Measurements from ENCODE around the gene MYO16. TPM values are rescaled to one million over a fixed set of nuclear protein-coding genes. Genes with fewer than 3 reads are reported as not detected.

MYO16 gene
- total RNA-seq, 4 donors from 2014 or later = 0.54 to 3.8 (median 1.5) TPM

GRCh38 chr13:108755083-108755482, 125.7 kb downstream of the MYO16 start:
- Histone ChIP-seq H3K27me3 (no peaks in the 10 kb centered on the region), H3K36me3 (no peaks in the 10 kb centered on the region), H3K9me3 (no peaks in the 10 kb centered on the region), H3K4me3 (no peak overlapping the region), H3K27ac (no peak overlapping the region), H3K4me1 (no peaks in the 10 kb centered on the region)
- no peak for TF ChIP-seq POLR2AphosphoS5 (IDR thresholded peaks at IDR 0.05)
- TF ChIP-seq POLR2A (IDR thresholded peaks at IDR 0.05) = no peak
- no peak for TF ChIP-seq CTCF (IDR thresholded peaks at IDR 0.05)
- TF ChIP-seq EP300 (IDR thresholded peaks at IDR 0.05) = no peak
- no peak for ATAC-seq

- H3K9me3 ChIP-seq = no peaks in the 10 kb centered on the region
- no peak for ATAC-seq
Observed at GRCh38 chr13:108760129-108760528, 130.7 kb downstream of the MYO16 start.

GRCh38 chr13:108760541-108760940, 131.1 kb downstream of the MYO16 start:
- ATAC-seq = no peak
- H3K27ac ChIP-seq = no peak overlapping the region
- WGBS, 2 donors (ENCODE audit: low coverage in 1 of 2) = 59 to 68% methylated on average over 3 of the region's 3 CpGs
- H3K36me3 ChIP-seq = no peaks in the 10 kb centered on the region
- no peaks in the 10 kb centered on the region for H3K4me1 ChIP-seq
- no peaks in the 10 kb centered on the region for H3K27me3 ChIP-seq
- H3K4me3 ChIP-seq = no peak overlapping the region
- H3K9me3 ChIP-seq = no peaks in the 10 kb centered on the region
- no peak for TF ChIP-seq EP300 (IDR thresholded peaks at IDR 0.05)
- TF ChIP-seq POLR2AphosphoS5 (IDR thresholded peaks at IDR 0.05) = no peak
- TF ChIP-seq CTCF (IDR thresholded peaks at IDR 0.05) = no peak
- no peak for TF ChIP-seq POLR2A (IDR thresholded peaks at IDR 0.05)

More at GRCh38 chr13:108760129-108760528, 130.7 kb downstream of the MYO16 start:
- TF ChIP-seq EP300 (IDR thresholded peaks at IDR 0.05) (no peak), POLR2AphosphoS5 (IDR thresholded peaks at IDR 0.05) (no peak), POLR2A (IDR thresholded peaks at IDR 0.05) (no peak), CTCF (IDR thresholded peaks at IDR 0.05) (no peak)
- WGBS, 2 donors (ENCODE audit: low coverage in 1 of 2) = 94 to 100% methylated on average over 1 of the region's 1 CpG
- H3K36me3 ChIP-seq = no peaks in the 10 kb centered on the region
- no peak overlapping the region for H3K4me3 ChIP-seq
- H3K27me3 ChIP-seq = no peaks in the 10 kb centered on the region
- H3K27ac ChIP-seq = no peak overlapping the region
- H3K4me1 ChIP-seq = no peaks in the 10 kb centered on the region

- no peak for ATAC-seq
Observed at GRCh38 chr13:108768035-108768434, 138.6 kb downstream of the MYO16 start.

More at GRCh38 chr13:108768035-108768434, 138.6 kb downstream of the MYO16 start:
- Histone ChIP-seq H3K9me3 (no peaks in the 10 kb centered on the region), H3K36me3 (no peaks in the 10 kb centered on the region), H3K4me1 (no peaks in the 10 kb centered on the region), H3K27me3 (no peaks in the 10 kb centered on the region), H3K4me3 (no peak overlapping the region), H3K27ac (no peak overlapping the region)
- 76 to 80% methylated on average over 4 to 5 of the region's 5 CpGs for WGBS, 2 donors (ENCODE audit: low coverage in 1 of 2)
- TF ChIP-seq POLR2A (IDR thresholded peaks at IDR 0.05) (no peak), POLR2AphosphoS5 (IDR thresholded peaks at IDR 0.05) (no peak), CTCF (IDR thresholded peaks at IDR 0.05) (no peak), EP300 (IDR thresholded peaks at IDR 0.05) (no peak)

Data from gastroesophageal sphincter (tissue), 4 donors.